SKM-1 (cell line): ENCODE measurements around the gene MICAL2.

Source experiments
- DNase-seq: peaks from one replicate; lab custom pipeline; 2025; ENCODE audit not compliant: unreplicated experiment; lab: John Stamatoyannopoulos, UW

MICAL2 gene

DNA sequence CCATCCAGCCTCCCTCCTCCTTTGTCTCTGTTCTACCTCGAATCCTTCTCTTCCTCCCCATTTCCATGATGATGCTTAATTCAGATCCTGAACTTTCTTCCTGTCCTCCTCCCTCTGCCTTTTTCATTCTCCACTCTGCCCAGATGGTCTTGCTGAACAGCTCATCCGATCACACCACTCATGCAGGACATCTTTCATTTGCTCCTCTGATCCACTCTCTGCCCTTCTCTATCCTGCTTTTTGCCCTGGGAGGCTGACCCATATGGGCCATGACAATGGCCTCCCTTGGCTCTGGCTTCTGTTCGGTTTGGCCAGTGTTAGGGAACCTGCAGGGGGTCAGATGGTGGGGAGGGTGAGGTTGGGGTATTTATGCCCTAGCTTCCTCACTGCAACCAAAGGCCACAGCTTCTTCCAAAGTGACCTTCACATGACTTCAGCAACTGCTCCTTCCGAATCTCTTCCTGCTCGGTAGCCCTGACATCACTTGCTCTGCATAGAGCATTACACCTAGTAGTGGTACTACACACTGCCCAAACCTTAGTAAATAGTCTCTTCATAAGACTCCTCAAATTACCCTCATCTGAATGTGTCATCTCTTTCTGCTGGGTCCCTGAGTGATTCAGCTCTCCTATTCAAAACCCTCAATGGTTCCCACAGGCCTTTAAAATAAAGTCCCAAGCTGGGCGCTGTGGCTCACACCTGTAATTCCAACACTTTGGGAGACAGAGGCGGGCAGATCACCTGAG, 32.7 kb upstream of the MICAL2 start:
- no peak for DNase-seq

- no peak for DNase-seq
Measured at GRCh38 chr11:12079726-12080556, 30.4 kb upstream of the MICAL2 start.

DNA sequence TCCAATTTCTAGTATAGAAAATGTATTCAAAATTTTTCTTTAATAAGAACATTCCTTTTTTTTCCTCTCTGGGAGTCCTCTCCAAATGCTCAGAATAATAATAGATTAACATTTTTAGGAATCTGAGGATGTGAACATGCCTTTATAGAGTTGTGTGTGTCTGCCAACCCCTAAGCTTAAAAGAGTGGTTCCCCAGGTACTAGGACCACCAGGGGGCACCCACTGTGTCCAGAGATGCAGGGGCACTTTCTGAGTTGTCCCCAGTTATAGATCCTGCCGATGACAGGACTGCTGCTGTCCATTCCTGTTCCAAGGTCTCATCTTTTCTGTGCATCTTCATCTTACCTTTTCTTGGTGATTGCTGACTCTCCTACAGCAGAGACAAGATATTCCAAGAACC, 27.0 kb upstream of the MICAL2 start:
- no peak for DNase-seq

DNA sequence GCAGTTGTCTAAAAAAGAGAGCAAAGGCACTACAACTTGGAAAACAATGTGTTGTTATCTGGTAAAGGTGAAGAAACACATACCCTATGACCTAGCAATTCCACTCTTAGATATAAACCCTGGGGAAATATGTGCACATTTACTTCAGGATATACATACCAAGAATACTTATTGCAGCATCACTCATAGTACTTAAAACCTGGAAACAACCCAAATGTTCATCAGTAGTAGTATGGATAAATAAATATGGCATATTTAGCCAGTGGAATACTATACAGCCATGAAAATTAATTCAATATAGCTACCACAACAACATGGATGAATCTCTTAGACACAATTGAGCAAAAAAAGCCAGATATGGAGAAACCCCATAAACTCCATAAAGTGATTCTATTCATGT, 26.1 kb upstream of the MICAL2 start:
- no peak for DNase-seq

GRCh38 chr11:12085371-12086251, 24.8 kb upstream of the MICAL2 start:
- DNase-seq = no peak

- DNase-seq = no peak
Measured at GRCh38 chr11:12086271-12087074, 23.9 kb upstream of the MICAL2 start.

GRCh38 chr11:12087075-12088004, 23.1 kb upstream of the MICAL2 start:
- peak; percentile 27 for DNase-seq

- no peak for DNase-seq
Measured at GRCh38 chr11:12088047-12088481, 22.3 kb upstream of the MICAL2 start.

DNA sequence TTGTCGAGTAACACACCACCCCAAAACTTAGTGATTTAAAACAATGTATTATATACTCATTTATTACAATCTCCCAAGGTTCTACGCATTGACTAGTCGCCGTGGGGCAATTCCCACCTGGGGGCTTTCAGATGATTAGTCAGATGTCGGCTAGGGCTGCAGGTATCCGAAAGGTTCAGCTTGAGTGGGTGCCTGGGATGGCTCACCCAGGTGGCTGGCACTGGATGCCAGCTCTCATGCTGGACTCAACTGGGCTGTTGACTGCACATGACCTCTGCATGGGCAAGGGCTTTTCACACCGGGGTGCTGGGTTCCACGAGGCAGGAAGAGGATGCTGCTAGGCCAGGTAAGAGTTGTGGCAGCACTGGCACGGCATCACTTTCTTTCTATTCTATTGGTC, 21.9 kb upstream of the MICAL2 start:
- DNase-seq = no peak

- no peak for DNase-seq
Measured at GRCh38 chr11:12089041-12089440, 21.3 kb upstream of the MICAL2 start.

GRCh38 chr11:12089473-12089872, 20.9 kb upstream of the MICAL2 start:
- no peak for DNase-seq

- DNase-seq = peak; percentile 81
Measured at GRCh38 chr11:12090061-12090591, 20.3 kb upstream of the MICAL2 start.

DNA sequence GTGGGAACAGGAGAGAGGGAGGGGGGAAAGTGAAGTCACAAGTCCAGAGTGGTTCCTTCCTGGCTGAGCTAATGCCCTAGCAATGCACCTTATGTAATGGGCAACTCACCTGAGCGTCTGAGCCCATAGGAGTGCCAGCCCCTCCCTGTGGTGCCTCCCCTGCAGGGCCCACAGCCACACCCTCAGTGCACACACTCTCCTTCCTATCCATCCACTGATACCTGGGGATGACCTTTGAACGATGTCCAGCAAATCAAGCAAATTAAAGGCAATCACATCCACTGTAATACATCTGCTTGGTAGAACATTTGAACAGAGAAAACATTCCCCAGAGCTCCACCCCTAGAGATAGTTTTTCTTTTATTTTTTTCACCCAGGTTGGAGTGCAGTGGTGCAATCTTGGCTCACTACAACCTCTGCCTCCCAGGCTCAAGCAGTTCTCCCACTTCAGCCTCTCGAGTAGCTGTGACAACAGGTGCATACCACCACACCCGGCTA, 19.6 kb upstream of the MICAL2 start:
- DNase-seq = no peak

GRCh38 chr11:12091956-12092558, 18.3 kb upstream of the MICAL2 start:
- DNase-seq = no peak

- no peak for DNase-seq
Measured at GRCh38 chr11:12092714-12093113, 17.7 kb upstream of the MICAL2 start.

DNA sequence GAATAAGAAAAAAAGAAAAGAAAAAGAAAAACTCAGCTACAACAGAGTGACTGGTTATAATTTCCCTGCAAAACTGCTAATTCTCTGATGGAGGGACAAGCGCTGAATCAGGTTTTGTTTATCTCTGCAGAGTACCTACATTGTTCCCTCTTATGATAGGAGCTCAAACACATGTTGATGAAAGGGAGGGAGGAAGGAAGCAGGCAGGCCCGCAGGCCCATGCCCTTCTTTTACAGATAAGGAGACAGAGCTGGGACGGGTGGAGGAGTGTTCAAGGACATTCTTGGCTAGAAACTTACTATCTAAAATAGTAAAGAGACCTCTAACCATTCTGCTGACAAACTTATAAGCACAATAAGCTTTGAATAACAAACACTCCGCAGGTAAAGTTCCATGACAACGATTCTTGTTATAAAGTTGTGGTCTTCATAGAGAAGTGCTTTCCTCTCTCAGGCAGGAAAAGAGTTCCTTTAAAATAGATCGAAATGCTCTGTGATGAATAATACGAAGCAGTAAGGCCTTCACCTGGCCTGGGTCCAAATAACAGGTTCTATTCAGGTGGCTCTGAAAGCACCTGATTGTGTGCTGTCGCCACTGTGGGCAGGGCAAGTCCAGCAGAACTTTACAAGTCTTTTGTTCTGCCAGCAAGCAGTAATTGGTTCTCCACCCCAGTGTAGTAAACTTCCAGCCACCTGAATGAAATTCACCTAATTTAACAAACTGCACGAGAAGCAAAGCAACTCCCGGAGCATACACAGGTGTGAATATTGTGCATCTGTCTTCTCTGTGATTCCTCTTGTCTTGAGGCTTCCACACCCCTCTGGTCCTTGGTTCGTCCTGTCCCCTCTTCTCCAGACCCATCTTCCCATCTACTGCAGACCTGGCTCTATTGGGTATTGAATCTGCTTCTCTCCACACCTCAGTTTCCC, 15.3 kb upstream of the MICAL2 start:
- no peak for DNase-seq

GRCh38 chr11:12097219-12097618, 13.2 kb upstream of the MICAL2 start:
- no peak for DNase-seq

DNA sequence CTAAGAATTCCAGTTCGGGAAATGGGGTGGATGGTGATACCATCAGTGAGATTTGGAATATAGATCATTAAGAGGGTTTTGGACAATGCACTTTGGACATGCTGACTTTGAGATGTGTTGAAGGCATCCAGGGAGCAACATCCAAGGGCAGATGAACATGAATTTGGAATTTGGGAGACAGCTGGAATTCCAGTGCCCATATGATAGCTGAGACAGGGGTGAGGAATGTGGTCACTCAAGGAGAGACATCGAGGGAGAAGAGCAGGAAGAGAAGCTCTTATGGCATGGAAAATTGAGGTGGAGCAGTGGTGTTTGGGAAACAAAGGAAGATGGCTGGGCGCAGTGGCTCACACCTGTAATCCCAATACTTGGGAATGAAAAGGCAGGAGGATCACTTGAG, 11.8 kb upstream of the MICAL2 start:
- DNase-seq = no peak
